NCI-H2107 treated with DMSO at 0.1 percent for 48 hours (cell line): Measurements from ENCODE around the gene KIF4A.

Experiments
- DNase-seq: peaks from one replicate; lab custom pipeline; 2025; ENCODE audit not compliant: unreplicated experiment; lab: John Stamatoyannopoulos, UW

KIF4A gene

GRCh38 chrX:70436343-70436742, 146.4 kb downstream of the KIF4A start:
- no peak for DNase-seq

- no peak for DNase-seq
These were observed 147.1 kb downstream of the KIF4A start for GRCh38 chrX:70437011-70437410.

DNA sequence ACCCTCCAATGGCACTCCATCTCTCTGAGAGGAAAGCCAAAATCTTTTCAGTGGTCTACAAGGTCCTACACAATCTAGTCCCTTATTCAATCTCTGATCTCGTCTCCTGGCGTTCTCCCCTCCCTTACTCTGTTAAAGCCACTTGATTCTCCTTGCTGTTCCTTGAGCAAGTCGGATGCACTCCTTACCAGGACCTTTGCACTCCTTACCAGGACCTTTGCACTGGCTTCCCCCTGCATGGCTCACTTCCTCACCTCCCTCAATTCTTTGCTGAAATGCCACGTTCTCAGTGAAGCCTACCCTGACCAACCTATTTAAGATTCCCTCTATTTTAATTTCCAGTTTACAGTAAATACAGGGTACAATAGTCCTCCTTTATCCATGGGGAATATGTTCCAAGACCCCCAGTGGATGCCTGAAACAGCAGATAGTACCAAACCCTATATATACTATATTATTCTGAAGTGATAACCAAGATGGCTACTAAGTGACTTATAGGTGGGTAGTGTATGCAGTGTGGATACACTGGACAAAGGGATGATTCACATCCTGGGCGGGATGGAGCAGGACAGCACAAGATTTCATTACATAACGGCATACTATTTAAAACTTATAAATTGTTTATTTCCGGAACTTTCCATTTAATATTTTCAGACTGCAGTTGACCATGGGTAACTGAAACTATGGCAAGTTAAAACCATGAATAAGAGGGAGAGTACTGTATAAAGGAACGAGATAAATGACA, 148.2 kb downstream of the KIF4A start:
- no peak for DNase-seq

DNA sequence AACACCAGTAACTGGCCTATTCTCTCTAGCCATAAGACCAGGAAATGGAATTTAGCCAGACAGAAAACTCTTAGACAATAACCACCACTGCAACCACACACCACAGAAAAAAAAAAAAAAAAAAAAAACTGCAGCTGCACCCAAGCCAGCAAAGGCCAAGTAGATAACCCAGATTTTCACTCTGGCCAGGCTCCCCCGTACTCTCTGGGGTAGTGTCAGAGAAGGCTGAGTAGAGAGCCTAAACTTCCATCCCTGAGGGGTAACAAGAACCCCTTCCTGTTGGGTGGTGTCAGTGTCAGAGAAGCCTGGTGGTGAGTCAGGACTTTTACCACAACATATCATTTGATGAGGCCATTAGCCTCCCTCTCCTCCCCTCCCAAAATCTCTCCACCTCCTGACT, 149.1 kb downstream of the KIF4A start:
- no peak for DNase-seq

GRCh38 chrX:70442224-70442623, 152.3 kb downstream of the KIF4A start:
- no peak for DNase-seq

DNA sequence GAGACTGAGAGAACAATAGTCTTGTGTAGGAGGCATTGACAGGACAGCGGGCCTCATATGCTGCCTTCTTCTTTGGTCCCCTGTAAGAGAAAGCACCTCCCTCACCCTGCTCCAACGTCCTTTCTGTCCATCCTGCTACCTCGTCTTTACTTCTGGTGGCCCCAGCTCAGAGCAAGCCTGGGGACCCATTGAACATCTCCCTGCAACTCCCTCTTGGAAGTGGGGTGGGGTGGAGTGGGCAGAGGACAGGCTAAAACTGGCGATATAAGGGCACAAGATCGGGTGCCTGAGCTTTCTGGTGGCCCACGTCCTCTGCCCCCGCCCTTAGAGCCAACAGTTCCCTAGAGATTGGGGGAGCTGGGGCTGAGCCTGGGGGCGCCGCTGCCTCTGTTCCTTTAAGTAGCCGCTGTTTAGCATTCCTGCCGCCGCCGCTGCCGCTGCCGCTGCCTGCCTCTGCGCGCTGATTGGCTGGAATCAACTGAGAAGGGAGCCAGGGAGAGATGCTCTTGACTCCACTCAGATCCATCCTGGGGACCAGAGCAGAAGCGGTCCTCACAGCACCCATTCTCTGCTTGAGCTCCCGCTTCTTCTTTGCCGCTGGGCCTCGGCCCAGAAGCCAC, 154.5 kb downstream of the KIF4A start, which contains the start of gene DLG3:
Gene DLG3, plus strand, starts transcription at position 510 of the 620 bp plus-strand sequence. CDS start 367 bp downstream, outside the sequence.
- no peak for DNase-seq

DNA sequence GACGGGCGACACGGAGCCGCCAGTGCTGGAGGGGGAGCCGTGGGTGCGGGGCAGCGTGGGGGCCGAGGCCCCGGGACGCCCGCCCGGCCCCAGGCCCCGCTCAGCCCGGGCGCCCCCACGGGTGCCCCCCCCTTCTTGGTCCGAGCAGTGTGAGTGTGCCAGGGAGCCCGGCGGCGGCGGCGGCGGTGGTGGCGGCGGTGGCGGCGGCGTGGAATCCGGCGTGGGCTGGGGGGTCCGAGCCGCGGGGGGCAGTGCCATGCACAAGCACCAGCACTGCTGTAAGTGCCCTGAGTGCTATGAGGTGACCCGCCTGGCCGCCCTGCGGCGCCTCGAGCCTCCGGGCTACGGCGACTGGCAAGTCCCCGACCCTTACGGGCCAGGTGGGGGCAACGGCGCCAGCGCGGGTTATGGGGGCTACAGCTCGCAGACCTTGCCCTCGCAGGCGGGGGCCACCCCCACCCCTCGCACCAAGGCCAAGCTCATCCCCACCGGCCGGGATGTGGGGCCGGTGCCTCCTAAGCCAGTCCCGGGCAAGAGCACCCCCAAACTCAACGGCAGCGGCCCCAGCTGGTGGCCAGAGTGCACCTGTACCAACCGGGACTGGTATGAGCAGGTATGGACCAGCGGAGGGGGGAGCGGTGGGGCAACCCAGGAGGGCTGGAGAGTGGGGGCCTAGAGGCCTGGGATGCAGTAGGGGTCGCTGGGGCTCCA, 155.2 kb downstream of the KIF4A start:
- DNase-seq: no peak

GRCh38 chrX:70445951-70446350, 156.0 kb downstream of the KIF4A start:
- no peak for DNase-seq

DNA sequence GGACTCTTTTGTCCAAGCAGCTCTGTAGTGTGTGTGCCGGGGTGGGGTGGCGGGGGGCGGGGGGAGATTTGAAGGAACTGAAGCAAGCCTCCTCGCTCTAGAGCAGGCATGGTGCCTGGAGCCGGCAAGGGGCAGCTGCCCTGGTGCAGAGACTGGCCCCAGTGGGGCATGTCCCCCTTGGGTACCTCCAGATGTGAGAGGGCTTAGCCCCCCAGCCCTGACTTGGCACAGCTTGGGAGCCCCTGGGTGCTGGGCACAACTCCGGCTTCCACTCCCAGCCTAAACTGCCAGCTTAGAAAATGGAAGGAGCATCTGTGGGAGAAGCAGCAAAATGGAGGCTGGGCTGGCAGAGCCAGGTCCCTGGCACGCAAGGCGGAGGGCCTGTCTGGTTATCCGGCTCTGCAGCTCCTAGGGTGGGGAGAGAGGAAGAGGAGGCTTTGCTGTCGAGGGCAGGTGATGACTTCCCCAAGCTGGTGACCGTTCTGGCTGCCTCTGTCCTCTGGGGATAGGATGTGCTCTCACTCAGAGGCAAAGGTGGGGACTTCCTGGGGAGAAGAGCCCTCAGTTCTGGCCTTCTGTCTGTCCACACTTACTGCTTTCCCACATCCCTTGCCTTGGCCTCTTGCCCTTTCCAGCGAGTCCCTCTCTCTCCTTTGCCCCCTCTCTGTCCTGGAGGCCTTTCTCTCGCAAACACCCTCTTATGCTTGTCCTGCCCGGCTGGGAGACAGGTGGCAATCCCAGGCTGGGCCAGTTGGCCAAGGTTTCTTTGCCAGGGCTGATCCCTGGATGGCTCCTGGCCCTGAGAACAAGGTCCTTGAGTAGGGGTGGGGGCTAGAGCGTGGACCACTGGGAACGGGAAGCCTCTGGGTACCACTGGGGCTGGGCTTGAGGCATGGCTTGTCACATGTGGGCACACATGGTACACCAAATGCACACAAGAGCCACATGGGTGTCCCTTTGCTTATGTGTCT, 156.8 kb downstream of the KIF4A start:
- DNase-seq: no peak

- no peak for DNase-seq
These were observed 159.6 kb downstream of the KIF4A start for GRCh38 chrX:70449457-70449966.

- DNase-seq: peak; percentile 24
These were observed 162.3 kb downstream of the KIF4A start for GRCh38 chrX:70452143-70452733.

GRCh38 chrX:70453024-70453618, 163.2 kb downstream of the KIF4A start:
- no peak for DNase-seq

DNA sequence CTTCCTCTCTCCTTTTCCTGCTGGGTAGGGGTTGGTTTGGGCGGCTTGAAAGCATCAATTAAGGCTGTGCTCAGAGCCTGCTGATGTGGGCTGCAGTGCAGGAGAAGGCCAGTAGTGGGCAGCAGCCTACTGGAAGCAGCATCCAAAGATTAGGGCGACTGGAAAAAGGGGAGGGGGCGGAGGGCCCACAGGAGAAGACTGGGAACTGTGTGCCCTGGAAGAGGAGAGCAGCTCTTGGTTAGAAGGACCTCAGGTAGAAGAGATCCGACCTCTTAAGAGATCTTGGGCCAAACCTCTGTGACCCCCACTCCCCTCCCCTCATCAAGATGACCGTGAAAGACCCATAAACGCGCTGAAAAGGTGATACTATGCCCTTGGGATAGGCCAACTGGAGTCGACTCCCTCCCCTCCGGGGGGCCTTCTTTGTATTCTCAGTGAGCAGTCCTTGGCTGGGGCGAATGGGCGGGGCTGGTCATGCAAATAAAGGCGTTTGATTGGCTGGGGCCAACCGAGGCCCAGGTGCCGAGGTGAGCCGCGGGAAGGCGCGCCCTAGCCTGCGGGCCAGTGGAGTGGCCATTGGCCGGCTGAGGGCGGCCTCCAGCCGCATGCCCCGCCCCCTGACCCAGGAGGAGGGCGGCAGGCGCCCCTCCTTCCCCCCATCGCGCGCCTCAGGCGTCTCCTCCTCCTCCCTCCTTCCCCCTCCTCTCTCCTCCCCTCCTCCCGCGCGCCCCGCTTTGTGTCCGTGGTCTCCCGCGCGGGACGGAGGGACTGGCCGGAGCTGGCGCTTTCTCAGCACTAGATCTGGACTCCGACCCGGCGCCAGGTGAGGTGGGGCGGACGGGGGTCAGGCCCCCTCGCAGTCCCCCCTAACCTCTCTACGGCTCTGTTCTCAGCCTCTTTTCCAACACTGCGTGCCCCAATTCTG, 164.8 kb downstream of the KIF4A start:
- DNase-seq: peak; percentile 97

- no peak for DNase-seq
These were observed 165.7 kb downstream of the KIF4A start for GRCh38 chrX:70455366-70456202.

GRCh38 chrX:70456256-70456655, 166.4 kb downstream of the KIF4A start:
- no peak for DNase-seq

- no peak for DNase-seq
These were observed 171.1 kb downstream of the KIF4A start for GRCh38 chrX:70461026-70461425.

DNA sequence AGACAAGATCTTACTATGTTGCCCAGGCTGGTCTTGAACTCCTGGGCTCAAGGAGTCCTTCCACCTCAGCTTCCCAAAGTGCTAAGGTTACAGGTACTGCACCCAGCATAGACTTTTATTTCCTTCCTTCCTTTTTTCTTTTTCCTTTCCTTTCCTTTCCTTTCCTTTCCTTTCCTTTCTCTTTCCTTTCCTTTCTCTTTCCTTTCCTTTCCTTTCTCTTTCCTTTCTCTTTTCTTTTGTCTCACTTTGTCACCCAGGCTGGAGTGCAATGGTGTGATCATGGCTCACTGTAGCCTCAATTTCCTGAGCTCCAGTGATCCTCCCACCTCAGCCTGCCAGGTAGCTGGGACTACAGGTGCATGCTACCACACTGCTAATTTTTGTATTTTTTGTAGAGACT, 174.1 kb downstream of the KIF4A start:
- DNase-seq: no peak

- no peak for DNase-seq
These were observed 177.1 kb downstream of the KIF4A start for GRCh38 chrX:70466968-70467367.
